Activated CD4-positive, alpha-beta memory T cell treated with anti-CD3 and anti-CD28 coated beads, Interleukin-2, amount 10 ng/mL, durations not matched to agents 7 days and 5 days (primary cell): ENCODE results near the gene SLC9A9. TPM values are rescaled to one million over a fixed set of nuclear protein-coding genes. Genes with fewer than 3 reads are reported as not detected.
"Not testable (repeated sequence)": the region's sequence is repeated elsewhere in the genome, so short reads cannot be mapped to it uniquely, and the experiment has no call there.

Source experiments
- CTCF ChIA-PET: fragments of 350-600 bp; sonication (Branson Sonifier 250); formaldehyde crosslinking; loops from one replicate; lab custom pipeline; 2021; ENCODE audit warnings: antibody characterized with exemption, inconsistent platforms; lab: Charles Lee
- POLR2A ChIA-PET: fragments of 350-600 bp; sonication (Branson Sonifier 250); formaldehyde crosslinking; loops from one replicate; lab custom pipeline; 2021; ENCODE audit warnings: antibody characterized with exemption; lab: Charles Lee
- DNase-seq: peaks from one replicate; pipeline ENCODE4 v3.0.0-alpha.2; 2020
- H3K27ac Mint-ChIP-seq: one replicate; pipeline ENCODE4 v1.8.0; 2021; ENCODE audit warnings: mild to moderate bottlenecking, mixed read lengths
- H3K27me3 Mint-ChIP-seq: one replicate; pipeline ENCODE4 v1.8.0; 2021; ENCODE audit warnings: mixed read lengths
- H3K36me3 Mint-ChIP-seq: one replicate; pipeline ENCODE4 v1.8.0; 2021; ENCODE audit warnings: low read depth, mixed read lengths
- H3K4me1 Mint-ChIP-seq: one replicate; pipeline ENCODE4 v1.8.0; 2021; ENCODE audit warnings: mixed read lengths
- H3K4me3 Mint-ChIP-seq: one replicate; pipeline ENCODE4 v1.8.0; 2021; ENCODE audit warnings: mild to moderate bottlenecking, mixed read lengths
- H3K9me3 Mint-ChIP-seq: one replicate; pipeline ENCODE4 v1.8.0; 2021; ENCODE audit warnings: mixed read lengths
- total RNA-seq, 2 experiments: library from RNA; stranded (reverse); gene quantifications; one replicate each; pipeline ENCODE4 v1.2.3, GENCODE V29; 2021

Gene SLC9A9
- total RNA-seq, 2 experiments from 2014 or later, result 16.9 to 18.5 TPM

DNA sequence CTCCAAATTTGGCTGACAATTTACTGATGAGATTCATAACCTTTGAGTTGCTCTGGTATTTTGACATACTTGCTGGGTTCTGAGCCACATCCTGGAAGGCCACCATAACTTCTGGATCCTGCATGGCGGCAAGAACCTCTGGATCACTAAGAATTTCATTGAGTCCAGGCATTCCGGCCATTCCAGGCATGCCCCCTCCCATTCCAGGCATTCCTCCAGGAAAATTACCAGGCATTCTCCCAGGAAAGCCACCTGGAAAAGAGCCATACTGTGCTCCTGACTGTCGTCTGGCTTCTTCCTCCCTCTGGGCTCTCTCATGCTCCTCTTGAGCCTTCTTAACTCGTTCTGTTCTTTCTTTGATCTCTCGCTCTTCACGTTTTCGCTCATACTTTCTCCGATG lies 331.1 kb downstream of the SLC9A9 start:
- H3K4me1 Mint-ChIP-seq, H3K27ac Mint-ChIP-seq, H3K36me3 Mint-ChIP-seq, H3K4me3 Mint-ChIP-seq, CTCF ChIA-PET, DNase-seq, H3K9me3 Mint-ChIP-seq, POLR2A ChIA-PET, H3K27me3 Mint-ChIP-seq: not testable (repeated sequence)

DNA sequence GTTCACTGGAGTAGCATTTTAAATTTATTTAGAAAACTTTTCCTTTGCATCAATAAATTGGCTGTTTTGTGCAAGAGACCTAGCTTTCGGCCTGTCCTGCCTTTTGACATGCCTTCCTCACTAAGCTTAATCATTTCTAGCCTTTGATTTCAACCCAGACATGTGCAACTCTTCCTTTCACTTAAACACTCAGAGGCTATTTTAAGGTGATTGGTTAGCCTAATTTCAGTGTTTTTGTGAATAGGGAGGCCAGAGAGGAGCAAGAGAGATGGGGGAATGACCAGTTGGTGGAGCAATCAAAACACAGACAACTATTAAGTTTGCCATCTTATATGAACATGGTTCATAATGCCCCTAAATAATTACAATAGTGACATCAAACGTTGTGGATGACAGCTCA lies 333.4 kb downstream of the SLC9A9 start:
- H3K4me1 Mint-ChIP-seq, result no peaks in the 10 kb centered on the region

DNA sequence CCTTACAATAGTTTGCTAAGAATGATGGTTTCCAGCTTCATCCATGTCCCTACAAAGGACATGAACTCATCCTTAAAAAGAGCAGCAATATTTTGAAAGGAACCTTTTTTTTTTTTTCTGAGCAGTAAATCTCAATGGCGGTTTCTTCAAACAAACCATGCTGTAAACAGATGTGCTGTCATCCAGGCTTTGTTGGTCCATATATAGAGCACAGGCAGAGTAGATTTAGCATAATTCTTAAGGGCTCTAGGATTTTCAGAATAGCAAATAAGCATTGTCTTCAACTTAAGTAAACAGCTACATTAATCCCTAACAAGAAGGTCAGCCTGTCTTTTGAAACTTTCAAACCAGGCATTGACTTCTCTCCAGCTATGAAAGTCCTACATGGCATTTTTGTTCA lies 334.2 kb downstream of the SLC9A9 start:
- H3K4me3 Mint-ChIP-seq, result no peak overlapping the region
- CTCF ChIA-PET, result no interaction called here
- no peaks in the 10 kb centered on the region for H3K27me3 Mint-ChIP-seq
- no peak overlapping the region for H3K27ac Mint-ChIP-seq
- DNase-seq, result no peak
- H3K4me1 Mint-ChIP-seq, result no peaks in the 10 kb centered on the region
- no peaks in the 10 kb centered on the region for H3K9me3 Mint-ChIP-seq
- no peaks in the 10 kb centered on the region for H3K36me3 Mint-ChIP-seq
- POLR2A ChIA-PET, result no interaction called here

More for the DNA sequence above, 333.4 kb downstream of the SLC9A9 start:
- H3K9me3 Mint-ChIP-seq, result no peaks in the 10 kb centered on the region
- no peak for DNase-seq
- CTCF ChIA-PET, result no interaction called here
- H3K36me3 Mint-ChIP-seq, result no peaks in the 10 kb centered on the region
- no peak overlapping the region for H3K4me3 Mint-ChIP-seq
- H3K27ac Mint-ChIP-seq, result no peak overlapping the region
- no peaks in the 10 kb centered on the region for H3K27me3 Mint-ChIP-seq
- POLR2A ChIA-PET, result no interaction called here

DNA sequence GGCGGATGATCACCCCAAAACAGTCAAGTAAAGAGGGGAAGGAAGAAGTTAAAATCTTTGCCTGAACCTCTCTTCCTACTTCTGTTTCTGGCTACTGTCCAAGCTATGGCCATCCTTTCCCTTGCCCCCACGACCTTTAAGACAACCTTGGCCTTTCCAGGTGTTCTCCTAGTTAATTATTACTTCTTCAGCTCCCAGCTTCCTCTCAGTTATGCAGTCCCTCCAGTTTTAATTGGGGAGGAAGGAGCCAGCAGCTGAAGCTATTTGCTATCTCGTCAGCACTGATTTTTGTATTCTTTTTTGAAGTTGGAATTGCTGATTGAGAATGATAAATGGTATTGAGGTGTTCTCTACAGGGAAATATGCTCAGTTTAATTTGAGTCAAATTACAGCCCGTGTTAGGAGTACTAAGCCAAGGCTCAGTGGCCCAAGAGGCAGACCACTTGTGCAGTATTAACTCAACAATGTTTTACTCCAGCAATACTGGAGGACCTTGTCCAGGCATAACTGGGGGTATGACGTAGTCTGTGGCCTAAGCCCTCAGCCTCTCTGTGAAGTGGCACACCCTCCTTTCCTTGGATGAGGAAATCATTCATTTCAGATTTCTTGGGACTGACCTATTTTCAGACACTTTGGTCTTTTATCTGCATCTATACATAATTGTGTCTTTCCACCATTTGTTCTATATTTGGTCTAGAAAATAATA lies 336.9 kb downstream of the SLC9A9 start:
- DNase-seq, result no peak
- no peaks in the 10 kb centered on the region for H3K27me3 Mint-ChIP-seq
- CTCF ChIA-PET, result no interaction called here
- H3K36me3 Mint-ChIP-seq, result no peaks in the 10 kb centered on the region
- H3K4me3 Mint-ChIP-seq, result no peak overlapping the region
- no peaks in the 10 kb centered on the region for H3K9me3 Mint-ChIP-seq
- POLR2A ChIA-PET, result no interaction called here
- no peaks in the 10 kb centered on the region for H3K4me1 Mint-ChIP-seq
- H3K27ac Mint-ChIP-seq, result no peak overlapping the region

DNA sequence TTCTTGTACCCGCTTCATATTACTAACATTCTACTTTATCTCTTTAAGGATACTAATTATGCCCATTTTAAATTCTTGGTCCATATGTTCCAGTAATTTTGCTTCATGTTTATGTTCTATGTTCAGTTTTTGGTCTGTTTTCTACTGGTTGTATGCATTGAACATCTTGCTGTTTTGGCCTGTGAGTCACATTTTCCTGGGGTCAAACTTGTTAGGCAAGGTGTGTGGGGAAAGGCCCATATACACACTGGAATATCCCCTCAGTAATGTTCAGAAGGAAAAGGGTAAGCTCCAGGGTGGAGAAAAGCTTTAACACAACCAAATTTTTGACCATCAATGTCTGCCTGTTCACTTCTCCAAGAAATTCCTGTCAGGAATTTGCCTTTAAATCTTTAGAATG lies 337.7 kb downstream of the SLC9A9 start:
- ChIA-PET CTCF (no interaction called here), POLR2A (no interaction called here)
- DNase-seq, result no peak
- Mint-ChIP-seq H3K27ac (no peak overlapping the region), H3K27me3 (no peaks in the 10 kb centered on the region), H3K9me3 (no peaks in the 10 kb centered on the region), H3K4me3 (no peak overlapping the region), H3K36me3 (no peaks in the 10 kb centered on the region), H3K4me1 (no peaks in the 10 kb centered on the region)

DNA sequence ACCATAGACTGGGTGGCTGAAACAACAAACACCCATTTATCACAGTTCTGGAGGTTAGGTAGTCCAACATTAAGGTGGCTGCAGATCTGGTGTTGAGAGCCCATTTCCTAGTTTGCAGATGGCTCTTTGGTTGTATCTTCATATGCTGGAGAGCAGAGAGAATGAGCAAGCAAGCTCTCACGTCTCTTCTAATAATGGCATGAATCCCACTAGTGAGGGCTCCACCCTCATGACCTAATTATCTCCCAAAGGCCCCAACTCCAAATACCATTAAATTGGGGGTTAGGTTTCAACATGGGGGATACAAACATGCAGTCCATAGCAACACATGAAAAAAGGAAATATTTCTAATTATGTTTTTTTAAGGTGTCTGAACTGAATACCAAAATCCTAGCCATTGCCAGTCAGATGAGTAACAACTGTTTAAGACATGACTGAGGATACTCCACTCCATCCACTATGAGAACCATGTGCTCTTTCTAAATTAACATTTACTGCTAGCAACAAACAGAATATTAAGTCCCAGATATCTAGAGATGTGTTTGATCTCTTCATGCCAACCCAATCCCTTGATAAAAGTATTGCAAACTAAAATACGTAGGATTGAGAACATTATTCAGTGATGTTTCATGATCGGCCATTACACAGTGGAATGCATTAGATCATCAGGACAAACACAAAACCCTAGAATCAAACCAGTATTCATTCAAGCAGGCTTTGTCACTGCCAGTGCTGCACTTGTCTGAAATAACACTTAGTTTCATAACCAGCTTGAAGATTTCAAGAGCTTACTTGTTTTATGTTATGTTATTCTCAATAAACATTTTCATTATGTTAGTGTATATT lies 340.3 kb downstream of the SLC9A9 start:
- Mint-ChIP-seq H3K4me3 (no peak overlapping the region), H3K9me3 (no peaks in the 10 kb centered on the region), H3K27ac (no peak overlapping the region), H3K4me1 (no peaks in the 10 kb centered on the region), H3K27me3 (no peaks in the 10 kb centered on the region), H3K36me3 (no peaks in the 10 kb centered on the region)
- DNase-seq, result no peak
- ChIA-PET CTCF (no interaction called here), POLR2A (no interaction called here)

DNA sequence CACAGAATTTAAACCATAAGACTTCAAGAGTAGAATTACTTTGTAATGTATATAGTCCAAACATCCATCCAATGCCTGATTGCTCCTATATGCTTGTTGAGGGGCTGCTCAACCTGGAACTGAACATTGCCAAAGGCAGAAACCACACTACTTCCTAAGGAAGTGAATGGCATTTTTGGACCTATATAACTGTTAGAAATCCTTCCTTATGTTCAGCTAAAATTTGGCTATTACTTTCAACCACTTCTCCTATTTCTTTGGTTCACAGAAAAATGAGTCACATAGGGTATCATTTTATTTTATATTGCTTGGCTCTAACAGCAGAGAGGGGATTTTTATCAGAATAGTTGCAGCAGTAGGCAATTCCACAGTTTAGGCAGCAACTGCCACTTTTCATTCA lies 342.1 kb downstream of the SLC9A9 start:
- Mint-ChIP-seq H3K27me3 (no peaks in the 10 kb centered on the region), H3K4me1 (no peaks in the 10 kb centered on the region), H3K27ac (no peak overlapping the region), H3K36me3 (no peaks in the 10 kb centered on the region), H3K4me3 (no peak overlapping the region), H3K9me3 (no peaks in the 10 kb centered on the region)
- POLR2A ChIA-PET, result no interaction called here
- DNase-seq, result no peak
- CTCF ChIA-PET, result no interaction called here

DNA sequence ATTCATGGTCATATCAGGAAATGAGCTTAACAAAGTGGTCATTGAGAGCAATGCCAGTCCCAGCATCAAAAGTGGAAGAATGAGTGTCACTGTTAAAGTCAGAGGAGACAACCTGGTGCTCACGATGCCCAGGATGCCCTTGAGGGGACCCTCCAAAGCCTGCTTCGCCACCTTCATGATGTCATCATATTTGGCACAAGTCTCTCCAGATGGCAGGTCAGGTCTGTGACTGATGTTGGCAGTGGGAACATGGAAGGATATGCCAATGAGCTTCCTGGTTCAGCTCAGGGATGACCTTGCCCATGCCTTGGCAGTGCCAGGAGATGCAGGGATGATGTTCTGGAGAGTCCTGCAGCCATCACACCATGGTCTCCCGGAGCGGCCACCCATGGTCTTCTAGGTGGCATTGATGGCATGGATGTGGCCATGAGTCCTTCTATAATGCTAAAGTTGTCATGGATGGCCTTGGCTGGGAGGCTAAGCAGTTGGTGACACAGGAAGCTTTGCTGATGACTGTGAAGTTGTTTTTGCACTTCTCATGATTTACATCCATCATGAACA lies 344.9 kb downstream of the SLC9A9 start:
- no peak for DNase-seq
- no peaks in the 10 kb centered on the region for H3K4me1 Mint-ChIP-seq
- no peaks in the 10 kb centered on the region for H3K36me3 Mint-ChIP-seq
- H3K9me3 Mint-ChIP-seq, result no peaks in the 10 kb centered on the region
- H3K27ac Mint-ChIP-seq, result no peak overlapping the region
- POLR2A ChIA-PET, result no interaction called here
- no peaks in the 10 kb centered on the region for H3K27me3 Mint-ChIP-seq
- H3K4me3 Mint-ChIP-seq, result no peak overlapping the region
- CTCF ChIA-PET, result no interaction called here

DNA sequence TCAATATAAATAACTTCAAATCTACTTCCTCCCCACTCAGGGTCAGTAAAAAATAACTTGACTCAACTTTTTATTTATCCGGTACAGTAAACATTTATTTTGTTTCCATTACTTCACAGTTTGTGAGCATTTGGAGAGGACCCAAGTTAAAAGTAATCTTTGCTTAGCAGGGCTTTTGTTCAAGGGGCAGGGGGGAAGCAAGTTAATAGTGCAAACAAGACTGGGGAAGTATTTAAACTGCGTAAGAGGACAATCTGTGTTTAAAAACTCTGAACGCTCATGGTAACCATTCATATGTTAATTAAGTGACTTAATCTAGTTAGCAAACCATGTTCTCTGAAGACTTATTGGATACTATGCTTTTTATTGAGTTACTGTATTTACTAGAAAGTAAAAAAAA lies 346.2 kb downstream of the SLC9A9 start:
- Mint-ChIP-seq H3K27me3 (no peaks in the 10 kb centered on the region), H3K4me3 (no peak overlapping the region)
- POLR2A ChIA-PET, result no interaction called here

DNA sequence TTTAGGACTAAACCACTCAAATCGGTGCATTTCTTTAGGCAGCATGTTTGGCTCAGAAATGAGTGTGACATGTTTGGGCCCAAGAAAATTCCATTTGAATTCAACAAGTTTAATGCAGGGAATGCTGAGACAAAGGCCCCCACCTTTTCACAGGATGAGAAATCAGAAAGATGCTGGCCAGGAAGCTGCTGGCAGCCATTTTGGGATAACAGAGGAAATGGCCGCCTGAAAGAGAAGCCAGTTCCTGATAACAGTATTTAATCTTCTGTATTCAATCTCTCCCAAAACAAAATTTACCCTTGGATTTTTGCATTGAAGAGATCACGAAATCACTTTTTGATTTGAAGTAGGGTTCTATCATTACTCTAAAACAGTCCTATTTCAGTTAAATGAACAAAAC lies 350.9 kb downstream of the SLC9A9 start:
- no peak for DNase-seq
- Mint-ChIP-seq H3K4me3 (no peak overlapping the region), H3K27ac (no peak overlapping the region), H3K36me3 (no peaks in the 10 kb centered on the region), H3K27me3 (no peaks in the 10 kb centered on the region), H3K4me1 (no peaks in the 10 kb centered on the region), H3K9me3 (peaks cover 5% of the 10 kb centered on the region)
- ChIA-PET CTCF (no interaction called here), POLR2A (no interaction called here)

More for the DNA sequence above, 346.2 kb downstream of the SLC9A9 start:
- Mint-ChIP-seq H3K36me3 (no peaks in the 10 kb centered on the region), H3K4me1 (no peaks in the 10 kb centered on the region), H3K9me3 (peaks cover 5% of the 10 kb centered on the region), H3K27ac (no peak overlapping the region)
- CTCF ChIA-PET, result no interaction called here
- no peak for DNase-seq

DNA sequence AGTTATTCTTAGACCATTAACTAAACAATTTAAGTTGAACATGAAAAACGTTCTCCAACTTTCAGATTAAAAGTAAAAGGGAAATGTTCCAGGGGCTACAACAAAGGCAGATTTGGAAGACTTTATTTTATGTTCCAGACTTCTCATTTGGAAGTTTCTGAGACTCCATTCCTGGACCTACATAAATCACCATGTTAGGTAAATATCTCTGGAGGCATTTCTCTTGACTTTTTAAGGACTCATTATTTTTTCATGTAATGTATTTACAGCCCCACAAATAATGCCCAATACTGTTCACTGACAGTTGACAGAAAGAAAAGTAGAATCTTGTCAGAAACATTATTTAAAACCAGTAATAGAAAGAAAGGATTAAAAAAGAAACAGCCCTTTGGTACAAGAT lies 352.1 kb downstream of the SLC9A9 start:
- Mint-ChIP-seq H3K27me3 (no peaks in the 10 kb centered on the region), H3K9me3 (peaks cover 5% of the 10 kb centered on the region), H3K36me3 (no peaks in the 10 kb centered on the region), H3K4me3 (no peak overlapping the region), H3K27ac (no peak overlapping the region), H3K4me1 (no peaks in the 10 kb centered on the region)
- POLR2A ChIA-PET, result no interaction called here
- CTCF ChIA-PET, result no interaction called here
- DNase-seq, result no peak

DNA sequence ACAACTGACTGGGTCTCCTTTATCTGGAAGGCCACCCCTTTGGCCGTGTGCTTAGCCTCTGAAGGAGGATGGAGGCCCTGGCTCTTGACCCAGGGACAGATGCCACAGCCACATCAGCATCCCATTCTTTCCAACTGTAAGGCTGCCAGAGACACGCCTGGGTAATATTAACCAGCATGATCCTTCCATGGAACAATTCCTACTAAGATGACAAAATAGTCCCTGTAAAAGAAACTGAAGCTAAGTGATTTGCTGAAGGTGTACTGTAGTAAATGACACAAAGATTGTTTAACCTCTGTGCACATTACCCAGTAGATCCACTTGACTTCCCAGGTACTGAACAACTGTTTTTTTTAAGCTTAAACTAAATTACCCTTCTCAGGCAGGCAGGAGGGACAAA lies 352.7 kb downstream of the SLC9A9 start:
- no peak overlapping the region for H3K27ac Mint-ChIP-seq
- ChIA-PET CTCF (no interaction called here), POLR2A (no interaction called here)
- H3K36me3 Mint-ChIP-seq, result no peaks in the 10 kb centered on the region
- H3K9me3 Mint-ChIP-seq, result peaks cover 5% of the 10 kb centered on the region
- DNase-seq, result no peak
- no peaks in the 10 kb centered on the region for H3K4me1 Mint-ChIP-seq
- H3K4me3 Mint-ChIP-seq, result no peak overlapping the region
- no peaks in the 10 kb centered on the region for H3K27me3 Mint-ChIP-seq

DNA sequence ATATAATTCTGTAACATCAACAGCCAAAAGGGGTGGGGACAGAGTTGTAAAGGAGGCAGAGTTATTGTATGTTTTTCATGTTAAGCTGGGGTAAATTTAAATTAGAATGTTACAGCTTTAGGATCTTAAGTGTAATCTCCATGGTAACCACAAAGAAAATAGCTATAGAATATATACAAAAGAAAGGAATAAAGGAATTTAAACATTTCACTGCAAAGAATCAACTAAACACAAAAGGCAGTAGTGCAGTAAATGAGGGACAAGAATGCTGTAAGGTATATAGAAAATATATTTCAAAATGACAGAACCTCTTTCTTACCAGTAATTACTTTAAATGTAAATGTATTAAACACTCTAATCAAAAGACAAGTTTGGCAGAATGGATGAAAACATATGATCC lies 361.7 kb downstream of the SLC9A9 start:
- Mint-ChIP-seq H3K4me1 (no peaks in the 10 kb centered on the region), H3K4me3 (no peak overlapping the region), H3K27me3 (no peaks in the 10 kb centered on the region), H3K9me3 (no peaks in the 10 kb centered on the region), H3K36me3 (peaks cover 5% of the 10 kb centered on the region), H3K27ac (no peak overlapping the region)
- ChIA-PET CTCF (no interaction called here), POLR2A (no interaction called here)
- no peak for DNase-seq
